ENCODE data around the gene GALNT14.
A peak's percentile ranks its signal among the peaks of the same experiment; 100 is the strongest.

Gene GALNT14

DNA sequence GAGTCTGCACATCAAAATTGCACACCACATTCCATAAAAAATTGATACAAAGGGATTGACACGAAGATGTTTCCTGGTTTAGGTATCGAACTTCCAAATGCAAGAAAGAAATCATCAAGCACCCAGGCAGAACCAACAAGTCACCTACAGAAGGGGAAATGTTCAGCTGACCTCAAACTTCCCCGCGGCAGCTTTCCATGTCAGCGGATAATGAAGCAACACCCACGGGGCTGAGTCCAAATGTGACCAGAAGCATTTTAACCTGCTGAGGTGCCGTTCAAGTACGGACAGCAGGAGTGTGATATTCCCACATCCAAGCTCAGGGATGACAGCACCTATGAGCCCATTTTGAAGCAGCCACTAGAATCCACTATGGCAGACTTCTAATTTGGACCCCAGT, 124.9 kb downstream of the GALNT14 start:
- H3K4me3 ChIP-seq (replicated peaks; ENCODE audit: low read depth, low read length): no peak overlapping the region
- no peak for DNase-seq (ENCODE audit: extremely low read depth, low read depth)
- TF ChIP-seq, protein P1, sequence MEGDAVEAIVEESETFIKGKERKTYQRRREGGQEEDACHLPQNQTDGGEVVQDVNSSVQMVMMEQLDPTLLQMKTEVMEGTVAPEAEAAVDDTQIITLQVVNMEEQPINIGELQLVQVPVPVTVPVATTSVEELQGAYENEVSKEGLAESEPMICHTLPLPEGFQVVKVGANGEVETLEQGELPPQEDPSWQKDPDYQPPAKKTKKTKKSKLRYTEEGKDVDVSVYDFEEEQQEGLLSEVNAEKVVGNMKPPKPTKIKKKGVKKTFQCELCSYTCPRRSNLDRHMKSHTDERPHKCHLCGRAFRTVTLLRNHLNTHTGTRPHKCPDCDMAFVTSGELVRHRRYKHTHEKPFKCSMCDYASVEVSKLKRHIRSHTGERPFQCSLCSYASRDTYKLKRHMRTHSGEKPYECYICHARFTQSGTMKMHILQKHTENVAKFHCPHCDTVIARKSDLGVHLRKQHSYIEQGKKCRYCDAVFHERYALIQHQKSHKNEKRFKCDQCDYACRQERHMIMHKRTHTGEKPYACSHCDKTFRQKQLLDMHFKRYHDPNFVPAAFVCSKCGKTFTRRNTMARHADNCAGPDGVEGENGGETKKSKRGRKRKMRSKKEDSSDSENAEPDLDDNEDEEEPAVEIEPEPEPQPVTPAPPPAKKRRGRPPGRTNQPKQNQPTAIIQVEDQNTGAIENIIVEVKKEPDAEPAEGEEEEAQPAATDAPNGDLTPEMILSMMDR (IDR thresholded peaks at IDR 0.05; ENCODE audit: low read depth, low read length, missing control alignments): no peak

DNA sequence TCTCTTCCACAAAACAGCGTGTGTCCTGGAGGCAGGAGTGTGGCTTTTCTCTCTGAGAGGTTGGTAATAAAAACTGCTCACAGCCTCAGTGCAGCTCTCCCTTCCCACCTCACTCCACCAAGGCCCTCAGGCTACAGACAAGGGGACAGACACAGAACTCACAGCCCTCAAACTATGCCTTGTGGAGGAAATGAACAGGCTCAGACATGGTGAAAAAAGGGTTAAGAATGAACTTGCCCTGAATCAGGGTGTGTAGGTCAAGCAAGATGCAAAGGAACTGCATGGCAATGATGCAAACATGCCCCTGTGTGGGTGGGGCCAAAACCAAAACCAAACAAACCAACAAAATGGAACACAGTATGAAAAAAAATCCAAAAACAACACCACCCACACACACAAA, 125.8 kb downstream of the GALNT14 start:
- TF ChIP-seq, protein P1 (IDR thresholded peaks at IDR 0.05; ENCODE audit: low read depth, low read length, missing control alignments): no peak
- no peak overlapping the region for H3K4me3 ChIP-seq (replicated peaks; ENCODE audit: low read depth, low read length)
- DNase-seq (ENCODE audit: extremely low read depth, low read depth): no peak

DNA sequence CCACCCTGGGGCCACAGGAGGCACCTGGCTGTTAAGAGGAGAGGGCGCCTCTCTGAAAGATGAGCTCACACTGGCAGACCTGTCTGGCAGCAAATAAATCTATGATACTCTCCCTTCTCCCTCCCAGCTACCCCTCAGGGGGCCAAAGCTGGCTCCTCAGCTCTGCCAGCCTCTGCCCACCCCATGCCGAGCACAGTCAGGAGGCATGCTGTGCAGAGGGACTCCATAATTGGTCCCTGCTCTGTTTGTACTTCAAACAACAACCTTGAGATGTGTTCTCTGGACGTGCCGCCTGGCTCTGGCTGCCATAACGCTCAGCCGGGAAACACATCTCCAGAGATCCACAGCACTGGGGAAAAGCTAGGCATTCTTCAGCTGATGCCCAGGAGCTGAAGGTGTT, 126.7 kb downstream of the GALNT14 start:
- DNase-seq (ENCODE audit: extremely low read depth, low read depth): no peak
- TF ChIP-seq, protein P1 (IDR thresholded peaks at IDR 0.05; ENCODE audit: low read depth, low read length, missing control alignments): no peak
- no peak overlapping the region for H3K4me3 ChIP-seq (replicated peaks; ENCODE audit: low read depth, low read length)

DNA sequence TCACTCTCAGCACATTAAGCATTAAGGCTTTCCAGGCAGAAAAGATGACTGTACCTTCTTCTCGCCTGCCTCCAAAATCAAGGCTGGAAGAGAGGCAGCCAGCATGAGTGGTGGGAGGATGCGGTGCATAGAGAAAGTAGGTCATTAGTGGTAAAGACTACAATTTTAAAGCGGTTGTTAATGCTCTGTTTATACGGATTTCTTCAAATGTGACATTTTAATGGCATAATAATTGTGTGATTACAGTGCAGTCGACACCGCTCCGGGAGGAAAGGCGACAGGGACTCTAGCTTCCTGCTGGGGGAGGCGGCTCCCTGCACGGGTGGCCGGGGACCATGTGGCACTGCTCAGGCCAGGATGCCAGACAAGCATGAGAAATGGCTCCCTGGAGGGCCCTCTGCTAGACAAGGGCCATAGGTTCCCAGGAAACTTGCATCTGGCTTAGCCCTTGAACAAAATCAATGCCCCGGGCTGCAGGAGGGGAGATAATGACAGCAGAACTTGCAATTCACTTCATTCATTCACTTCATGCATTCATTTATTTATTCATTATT, 129.6 kb downstream of the GALNT14 start:
- H3K4me3 ChIP-seq (replicated peaks; ENCODE audit: low read depth, low read length): no peak overlapping the region
- TF ChIP-seq, protein P1 (IDR thresholded peaks at IDR 0.05; ENCODE audit: low read depth, low read length, missing control alignments): no peak
- DNase-seq (ENCODE audit: extremely low read depth, low read depth): no peak

DNA sequence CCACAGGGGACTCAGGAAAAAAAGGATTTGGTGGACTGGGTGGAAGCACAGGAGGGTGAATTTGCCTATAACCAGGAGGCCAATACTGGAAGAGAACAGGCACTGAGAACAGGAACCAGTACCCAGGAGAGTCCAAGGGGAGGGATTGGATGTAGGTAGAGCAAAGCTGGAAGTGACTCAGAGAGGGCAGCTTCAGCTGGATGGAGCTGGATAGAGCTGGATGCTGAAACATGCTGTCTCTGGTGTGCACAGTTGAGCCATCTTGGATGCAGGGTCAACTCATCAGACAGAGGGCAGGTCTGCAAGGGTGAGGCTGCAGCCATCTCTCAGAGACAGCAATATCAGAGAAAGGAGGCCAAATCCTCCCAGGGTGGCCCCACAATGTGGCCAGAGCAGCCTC, 134.0 kb downstream of the GALNT14 start:
- peak; percentile 14 for DNase-seq (ENCODE audit: extremely low read depth, low read depth)
- TF ChIP-seq, protein P1 (IDR thresholded peaks at IDR 0.05; ENCODE audit: low read depth, low read length, missing control alignments): no peak
- H3K4me3 ChIP-seq (replicated peaks; ENCODE audit: low read depth, low read length): no peak overlapping the region

DNA sequence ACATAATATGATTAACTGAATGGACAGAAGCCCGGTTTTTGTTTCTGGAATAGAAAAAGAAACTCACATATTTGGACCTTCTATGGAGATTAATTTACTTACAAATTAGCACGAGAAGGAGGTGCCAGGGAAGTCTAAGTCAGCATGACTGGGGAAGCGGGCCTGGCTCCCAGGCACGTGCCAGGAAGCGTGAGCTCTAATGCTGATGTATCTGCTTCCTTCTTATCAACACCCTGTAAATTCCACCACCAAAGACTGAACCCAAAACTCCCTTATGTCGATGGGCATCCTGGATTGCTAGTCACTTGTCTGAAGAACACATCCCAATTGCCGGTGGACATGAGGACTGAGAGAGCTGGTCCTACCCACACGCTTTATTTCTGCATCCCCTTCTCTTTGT, 134.5 kb downstream of the GALNT14 start:
- no peak for DNase-seq (ENCODE audit: extremely low read depth, low read depth)
- no peak overlapping the region for H3K4me3 ChIP-seq (replicated peaks; ENCODE audit: low read depth, low read length)
- TF ChIP-seq, protein P1 (IDR thresholded peaks at IDR 0.05; ENCODE audit: low read depth, low read length, missing control alignments): no peak

DNA sequence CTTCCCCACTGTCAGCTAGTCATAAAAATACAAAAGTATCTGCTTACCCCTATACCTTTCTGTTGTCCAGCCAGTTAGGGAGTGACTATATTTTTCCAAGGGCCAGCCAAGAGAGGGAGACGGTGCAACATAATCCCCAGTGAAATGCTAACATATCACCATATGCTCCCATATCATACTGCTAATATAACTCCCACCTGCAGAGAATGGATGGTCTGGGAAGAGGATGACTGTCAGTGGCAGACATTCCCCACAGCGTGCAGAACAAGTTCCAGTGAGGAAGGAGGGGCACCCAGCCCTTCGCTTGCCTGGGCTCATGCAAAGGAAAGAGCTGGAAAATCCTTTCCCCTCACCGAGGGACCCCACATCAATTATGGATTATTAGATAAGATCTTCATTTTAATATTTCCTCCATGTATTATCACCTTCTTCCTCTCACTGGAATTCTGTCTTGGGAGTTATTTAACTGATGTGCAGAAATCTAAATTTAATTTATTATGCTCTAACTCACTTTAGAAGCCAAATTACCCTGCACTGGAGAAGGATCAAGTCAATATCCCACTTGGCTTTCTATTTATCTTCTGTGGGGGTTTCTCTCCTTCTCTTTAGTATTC, 135.6 kb downstream of the GALNT14 start:
- TF ChIP-seq, protein P1 (IDR thresholded peaks at IDR 0.05; ENCODE audit: low read depth, low read length, missing control alignments): peak; percentile 2
- DNase-seq (ENCODE audit: extremely low read depth, low read depth): no peak

More for the DNA sequence above, 135.6 kb downstream of the GALNT14 start:
- H3K4me3 ChIP-seq (replicated peaks; ENCODE audit: low read depth, low read length): no peak overlapping the region

All from HFF-Myc (cell line).